GM12878 (cell line): ENCODE results near the gene FAM89B. TPM values are rescaled to one million over a fixed set of nuclear protein-coding genes. Genes with fewer than 3 reads are reported as not detected.

ENCODE experiments used
- ASH2L ChIP-seq: fragments of 300-600, 200-600 bp; sonication (generic); IDR thresholded peaks from 2 replicates; pipeline ENCODE4 v1.6.1; 2017; ENCODE audit warnings: low read depth, mild to moderate bottlenecking, borderline replicate concordance
- ATF7 ChIP-seq: fragments of 450-650 bp; IDR thresholded peaks from 2 replicates; pipeline ENCODE4 v1.6.1; 2016; ENCODE audit warnings: low read depth, mild to moderate bottlenecking
- CHD2 ChIP-seq: IDR thresholded peaks from 2 replicates; pipeline ENCODE4 v1.6.1; 2011; ENCODE audit warnings: low read depth, low read length, improper control_type of control experiment, borderline replicate concordance
- E2F8 ChIP-seq: fragments of 450-650 bp; IDR thresholded peaks from 2 replicates; pipeline ENCODE4 v1.6.1; 2018; ENCODE audit warnings: mild to moderate bottlenecking, low read depth, moderate library complexity; ENCODE audit not compliant: partially characterized antibody
- EZH2 ChIP-seq: IDR thresholded peaks from 2 replicates; pipeline ENCODE4 v1.6.1; 2012; ENCODE audit warnings: low read depth, mild to moderate bottlenecking, control low read depth, inconsistent platforms, low read length, borderline replicate concordance; ENCODE audit not compliant: control insufficient read depth
- NFXL1 ChIP-seq: fragments of 450-650 bp; IDR thresholded peaks from 2 replicates; pipeline ENCODE4 v1.6.1; 2017; ENCODE audit warnings: antibody characterized with exemption, mild to moderate bottlenecking, borderline replicate concordance
- PBX3 ChIP-seq: IDR thresholded peaks from 2 replicates; pipeline ENCODE4 v1.6.1; 2011; ENCODE audit warnings: mild to moderate bottlenecking, low read depth, low read length, moderate library complexity; ENCODE audit not compliant: insufficient replicate concordance
- POLR2AphosphoS5 ChIP-seq: IDR thresholded peaks from 2 replicates; pipeline ENCODE4 v1.6.1; 2011; ENCODE audit warnings: mild to moderate bottlenecking, low read length, inconsistent platforms
- POU2F2 ChIP-seq: IDR thresholded peaks from 3 replicates; pipeline ENCODE4 v1.6.1; 2011; ENCODE audit warnings: low read depth, mild to moderate bottlenecking, low read length, borderline replicate concordance
- RAD21 ChIP-seq: IDR thresholded peaks from 2 replicates; pipeline ENCODE4 v1.6.1; 2011; ENCODE audit warnings: mild to moderate bottlenecking, low read depth, low read length, moderate library complexity; ENCODE audit not compliant: insufficient read depth
- TARDBP ChIP-seq: IDR thresholded peaks from 2 replicates; pipeline ENCODE4 v1.6.1; 2016; ENCODE audit warnings: borderline replicate concordance
- YBX1 ChIP-seq: fragments of 450-650 bp; IDR thresholded peaks from 2 replicates; pipeline ENCODE4 v1.6.1; 2016; ENCODE audit warnings: antibody characterized with exemption
- ZBTB11 ChIP-seq: fragments of 450-650 bp; formaldehyde crosslinking; IDR thresholded peaks from 2 replicates; pipeline ENCODE4 v1.5.0; 2022; ENCODE audit warnings: mild to moderate bottlenecking, missing genetic modification characterization
- ZNF217 ChIP-seq: fragments of 450-650 bp; IDR thresholded peaks from 2 replicates; pipeline ENCODE4 v1.6.1; 2017; ENCODE audit warnings: antibody characterized with exemption, mild to moderate bottlenecking
- polyA plus RNA-seq, 11 experiments: library from polyadenylated mRNA; depleted of rRNA in 4 of 11; unstranded in 6 of 11; stranded (reverse) in 5 of 11; fragments of >200 nt; fragmentation: Nextera tagmentation in 4 of 11; fragmentation: Illumina TruSeq in 1 of 11; extraction: Ambion mirVana in 4 of 11; extraction: Trizol in 1 of 11; gene quantifications; 1 replicate in 1 of 11; 2 replicates in 10 of 11; pipeline versions ENCODE4 v1.2.1 to v1.2.3, GENCODE V29; 2011 to 2016; ENCODE audit warnings: inconsistent platforms in 2 of 11, missing spikeins in 2 of 11, low read depth in 1 of 11
- total RNA-seq, 4 experiments: library from RNA; depleted of rRNA in 3 of 4; stranded (reverse); fragments of >200 nt in 3 of 4; fragmentation: Illumina TruSeq in 1 of 4; extraction: Trizol in 1 of 4; gene quantifications; 2 replicates each; pipeline versions ENCODE4 v1.2.1 to v1.2.3, GENCODE V29; 2013 to 2021
- TF ChIP-seq, protein P1 (sequence below): fragments of 150-350 bp; IDR thresholded peaks from 2 replicates; pipeline ENCODE4 v1.6.1; 2016; ENCODE audit warnings: low read depth, low read length
- TF ChIP-seq, protein P2 (sequence below): fragments of 450-650 bp; IDR thresholded peaks from 2 replicates; pipeline ENCODE4 v1.6.1; 2016; ENCODE audit warnings: mild to moderate bottlenecking

The FAM89B gene
- total and polyA plus RNA-seq, 10 of the 15 experiments (the other 5 are each of a cell fraction or from before 2014, with no cell fraction given): 0.34 to 36.7 (median 9.8) TPM

GRCh38 chr11:65524741-65525545 lies 47.4 kb upstream of the FAM89B start, which contains the start of gene SCYL1 (continued):
- TF ChIP-seq E2F8 (no peak), POU2F2 (0 out of 3 replicates have a peak, but pooled peaks have one; percentile 12), CHD2 (no peak), POLR2AphosphoS5 (no peak), RAD21 (no peak), ATF7 (no peak), ZNF217 (peak; percentile 48; the same call in 1 of the 2 replicates), TARDBP (no peak), PBX3 (no peak), NFXL1 (no peak), ZBTB11 (CRISPR knock-in tag) (no peak), YBX1 (no peak), EZH2 (no peak), ASH2L (no peak)
- TF ChIP-seq, protein P1, sequence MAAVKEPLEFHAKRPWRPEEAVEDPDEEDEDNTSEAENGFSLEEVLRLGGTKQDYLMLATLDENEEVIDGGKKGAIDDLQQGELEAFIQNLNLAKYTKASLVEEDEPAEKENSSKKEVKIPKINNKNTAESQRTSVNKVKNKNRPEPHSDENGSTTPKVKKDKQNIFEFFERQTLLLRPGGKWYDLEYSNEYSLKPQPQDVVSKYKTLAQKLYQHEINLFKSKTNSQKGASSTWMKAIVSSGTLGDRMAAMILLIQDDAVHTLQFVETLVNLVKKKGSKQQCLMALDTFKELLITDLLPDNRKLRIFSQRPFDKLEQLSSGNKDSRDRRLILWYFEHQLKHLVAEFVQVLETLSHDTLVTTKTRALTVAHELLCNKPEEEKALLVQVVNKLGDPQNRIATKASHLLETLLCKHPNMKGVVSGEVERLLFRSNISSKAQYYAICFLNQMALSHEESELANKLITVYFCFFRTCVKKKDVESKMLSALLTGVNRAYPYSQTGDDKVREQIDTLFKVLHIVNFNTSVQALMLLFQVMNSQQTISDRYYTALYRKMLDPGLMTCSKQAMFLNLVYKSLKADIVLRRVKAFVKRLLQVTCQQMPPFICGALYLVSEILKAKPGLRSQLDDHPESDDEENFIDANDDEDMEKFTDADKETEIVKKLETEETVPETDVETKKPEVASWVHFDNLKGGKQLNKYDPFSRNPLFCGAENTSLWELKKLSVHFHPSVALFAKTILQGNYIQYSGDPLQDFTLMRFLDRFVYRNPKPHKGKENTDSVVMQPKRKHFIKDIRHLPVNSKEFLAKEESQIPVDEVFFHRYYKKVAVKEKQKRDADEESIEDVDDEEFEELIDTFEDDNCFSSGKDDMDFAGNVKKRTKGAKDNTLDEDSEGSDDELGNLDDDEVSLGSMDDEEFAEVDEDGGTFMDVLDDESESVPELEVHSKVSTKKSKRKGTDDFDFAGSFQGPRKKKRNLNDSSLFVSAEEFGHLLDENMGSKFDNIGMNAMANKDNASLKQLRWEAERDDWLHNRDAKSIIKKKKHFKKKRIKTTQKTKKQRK: no peak
- TF ChIP-seq, protein P2, sequence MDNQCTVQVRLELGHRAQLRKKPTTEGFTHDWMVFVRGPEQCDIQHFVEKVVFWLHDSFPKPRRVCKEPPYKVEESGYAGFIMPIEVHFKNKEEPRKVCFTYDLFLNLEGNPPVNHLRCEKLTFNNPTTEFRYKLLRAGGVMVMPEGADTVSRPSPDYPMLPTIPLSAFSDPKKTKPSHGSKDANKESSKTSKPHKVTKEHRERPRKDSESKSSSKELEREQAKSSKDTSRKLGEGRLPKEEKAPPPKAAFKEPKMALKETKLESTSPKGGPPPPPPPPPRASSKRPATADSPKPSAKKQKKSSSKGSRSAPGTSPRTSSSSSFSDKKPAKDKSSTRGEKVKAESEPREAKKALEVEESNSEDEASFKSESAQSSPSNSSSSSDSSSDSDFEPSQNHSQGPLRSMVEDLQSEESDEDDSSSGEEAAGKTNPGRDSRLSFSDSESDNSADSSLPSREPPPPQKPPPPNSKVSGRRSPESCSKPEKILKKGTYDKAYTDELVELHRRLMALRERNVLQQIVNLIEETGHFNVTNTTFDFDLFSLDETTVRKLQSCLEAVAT: no peak
